Measurements from ENCODE around the gene FGF4.

The FGF4 gene

GRCh38 chr11:69727266-69727665, 47.9 kb downstream of the FGF4 start:
- H3K27me3 ChIP-seq (ENCODE audit: low read length), result no peaks in the 10 kb centered on the region
- no peaks in the 10 kb centered on the region for H3K79me2 ChIP-seq (ENCODE audit: insufficient read depth, low read length)
- H3K9me2 ChIP-seq (replicated peaks; ENCODE audit: insufficient read depth, low read length), result no peaks in the 10 kb centered on the region
- no peaks in the 10 kb centered on the region for H4K20me1 ChIP-seq (ENCODE audit: low read depth, low read length)
- no peak overlapping the region for H3K4me2 ChIP-seq (ENCODE audit: low read depth, low read length, poor library complexity, severe bottlenecking)
- H3K9ac ChIP-seq (ENCODE audit: low read length), result no peak overlapping the region
- no peak overlapping the region for H2AFZ ChIP-seq (ENCODE audit: low read depth, low read length, severe bottlenecking)
- H3K27ac ChIP-seq (ENCODE audit: low read depth, low read length), result no peak overlapping the region
- no peaks in the 10 kb centered on the region for H3K9me3 ChIP-seq (ENCODE audit: insufficient read depth, low read length)
- H3K4me3 ChIP-seq (ENCODE audit: insufficient read depth, low read length, poor library complexity, severe bottlenecking), result no peak overlapping the region
- no peaks in the 10 kb centered on the region for H3F3A ChIP-seq (ENCODE audit: insufficient read depth)
- TF ChIP-seq CTCF (IDR thresholded peaks at IDR 0.05; ENCODE audit: insufficient read depth, low read length, poor library complexity, severe bottlenecking) (no peak), EZH2phosphoT487 (conservative IDR thresholded peaks at IDR 0.05; ENCODE audit: low read length) (no peak)
- no peaks in the 10 kb centered on the region for H3K36me3 ChIP-seq (ENCODE audit: low read length)

GRCh38 chr11:69726481-69726880, 48.7 kb downstream of the FGF4 start:
- TF ChIP-seq EZH2phosphoT487 (conservative IDR thresholded peaks at IDR 0.05; ENCODE audit: low read length), result no peak
- H2AFZ ChIP-seq (ENCODE audit: low read depth, low read length, severe bottlenecking), result no peak overlapping the region
- no peaks in the 10 kb centered on the region for H3K9me3 ChIP-seq (ENCODE audit: insufficient read depth, low read length)
- no peak overlapping the region for H3K4me3 ChIP-seq (ENCODE audit: insufficient read depth, low read length, poor library complexity, severe bottlenecking)
- no peak overlapping the region for H3K9ac ChIP-seq (ENCODE audit: low read length)
- H3K27me3 ChIP-seq (ENCODE audit: low read length), result no peaks in the 10 kb centered on the region
- no peaks in the 10 kb centered on the region for H4K20me1 ChIP-seq (ENCODE audit: low read depth, low read length)
- H3K36me3 ChIP-seq (ENCODE audit: low read length), result no peaks in the 10 kb centered on the region
- H3K4me2 ChIP-seq (ENCODE audit: low read depth, low read length, poor library complexity, severe bottlenecking), result no peak overlapping the region
- no peak overlapping the region for H3K27ac ChIP-seq (ENCODE audit: low read depth, low read length)
- H3K79me2 ChIP-seq (ENCODE audit: insufficient read depth, low read length), result no peaks in the 10 kb centered on the region
- no peaks in the 10 kb centered on the region for H3K9me2 ChIP-seq (replicated peaks; ENCODE audit: insufficient read depth, low read length)
- H3F3A ChIP-seq (ENCODE audit: insufficient read depth), result no peaks in the 10 kb centered on the region

GRCh38 chr11:69726019-69726418, 49.1 kb downstream of the FGF4 start:
- Histone ChIP-seq H3K9me3 (ENCODE audit: insufficient read depth, low read length) (no peaks in the 10 kb centered on the region), H2AFZ (ENCODE audit: low read depth, low read length, severe bottlenecking) (no peak overlapping the region), H3K4me3 (ENCODE audit: insufficient read depth, low read length, poor library complexity, severe bottlenecking) (no peak overlapping the region), H3K27me3 (ENCODE audit: low read length) (no peaks in the 10 kb centered on the region), H3K27ac (ENCODE audit: low read depth, low read length) (no peak overlapping the region), H4K20me1 (ENCODE audit: low read depth, low read length) (no peaks in the 10 kb centered on the region), H3K79me2 (ENCODE audit: insufficient read depth, low read length) (no peaks in the 10 kb centered on the region), H3K9ac (ENCODE audit: low read length) (no peak overlapping the region), H3F3A (ENCODE audit: insufficient read depth) (no peaks in the 10 kb centered on the region), H3K4me2 (ENCODE audit: low read depth, low read length, poor library complexity, severe bottlenecking) (no peak overlapping the region), H3K9me2 (replicated peaks; ENCODE audit: insufficient read depth, low read length) (no peaks in the 10 kb centered on the region), H3K36me3 (ENCODE audit: low read length) (no peaks in the 10 kb centered on the region)
- TF ChIP-seq EZH2phosphoT487 (conservative IDR thresholded peaks at IDR 0.05; ENCODE audit: low read length), result no peak
- TF ChIP-seq CTCF (IDR thresholded peaks at IDR 0.05; ENCODE audit: insufficient read depth, low read length, poor library complexity, severe bottlenecking), result no peak

GRCh38 chr11:69721745-69722144, 53.4 kb downstream of the FGF4 start:
- no peaks in the 10 kb centered on the region for H3K9me3 ChIP-seq (ENCODE audit: insufficient read depth, low read length)
- H3K4me3 ChIP-seq (ENCODE audit: insufficient read depth, low read length, poor library complexity, severe bottlenecking), result no peak overlapping the region
- H3K9me2 ChIP-seq (replicated peaks; ENCODE audit: insufficient read depth, low read length), result no peaks in the 10 kb centered on the region
- no peak overlapping the region for H3K4me2 ChIP-seq (ENCODE audit: low read depth, low read length, poor library complexity, severe bottlenecking)
- H3K79me2 ChIP-seq (ENCODE audit: insufficient read depth, low read length), result no peaks in the 10 kb centered on the region
- H3K9ac ChIP-seq (ENCODE audit: low read length), result no peak overlapping the region
- TF ChIP-seq EZH2phosphoT487 (conservative IDR thresholded peaks at IDR 0.05; ENCODE audit: low read length) (no peak), CTCF (IDR thresholded peaks at IDR 0.05; ENCODE audit: insufficient read depth, low read length, poor library complexity, severe bottlenecking) (no peak)
- no peak overlapping the region for H2AFZ ChIP-seq (ENCODE audit: low read depth, low read length, severe bottlenecking)
- no peaks in the 10 kb centered on the region for H3K27me3 ChIP-seq (ENCODE audit: low read length)
- H3K36me3 ChIP-seq (ENCODE audit: low read length), result no peaks in the 10 kb centered on the region
- H4K20me1 ChIP-seq (ENCODE audit: low read depth, low read length), result no peaks in the 10 kb centered on the region
- H3F3A ChIP-seq (ENCODE audit: insufficient read depth), result no peaks in the 10 kb centered on the region
- H3K27ac ChIP-seq (ENCODE audit: low read depth, low read length), result no peak overlapping the region

Data from SU-DHL-6 (cell line).